A549 (cell line): Measurements from ENCODE around the gene FOXI3.

Experiments used
- CTCF ChIP-seq: fragments of >200 bp; sonication (Bioruptor Twin); formaldehyde crosslinking; IDR thresholded peaks from 3 replicates; pipeline ENCODE4 v1.5.1; 2016
- EHMT2 ChIP-seq: fragments of 200-600 bp; sonication (generic); IDR thresholded peaks from 2 replicates; pipeline ENCODE4 v1.6.1; 2016; ENCODE audit warnings: antibody characterized with exemption, low read depth, mild to moderate bottlenecking, moderate library complexity
- FOSL2 ChIP-seq, 2 experiments: fragments of 450-650 bp in 1 of 2; fragments of >200 bp in 1 of 2; sonication (Bioruptor Twin) in 1 of 2; formaldehyde crosslinking; IDR thresholded peaks; 2 replicates each; pipeline versions ENCODE4 v1.5.0 to v1.6.1; 2016 to 2020; ENCODE audit warnings: mild to moderate bottlenecking in 1 of 2, moderate library complexity in 1 of 2
- HDAC2 ChIP-seq: fragments of 200-600 bp; sonication (generic); IDR thresholded peaks from 2 replicates; pipeline ENCODE4 v1.6.1; 2016
- HMGXB4 ChIP-seq: fragments of 250-450 bp; sonication (Bioruptor Pico); IDR thresholded peaks from 2 replicates; pipeline ENCODE4 v1.5.0; 2021; ENCODE audit warnings: mild to moderate bottlenecking, moderate library complexity, borderline replicate concordance
- JUN ChIP-seq, 2 experiments: fragments of >200 bp; sonication (Bioruptor Twin); formaldehyde crosslinking; IDR thresholded peaks; 2 replicates in 1 of 2; 3 replicates in 1 of 2; pipeline ENCODE4 v1.6.1; 2016 to 2017
- MAX ChIP-seq: IDR thresholded peaks from 2 replicates; pipeline ENCODE4 v1.6.1; 2012
- USF2 ChIP-seq: fragments of 450-650 bp; IDR thresholded peaks from 2 replicates; pipeline ENCODE4 v1.6.1; 2014; ENCODE audit warnings: antibody characterized with exemption

- TF ChIP-seq JUN (IDR thresholded peaks at IDR 0.05): no peak
- no peak for TF ChIP-seq FOSL2 (IDR thresholded peaks at IDR 0.05)
- no peak for TF ChIP-seq FOSL2 (CRISPR knock-in tag; IDR thresholded peaks at IDR 0.05)
- TF ChIP-seq CTCF: no peak
- no peak for TF ChIP-seq HMGXB4
- no peak for TF ChIP-seq EHMT2
- TF ChIP-seq MAX: no peak
- TF ChIP-seq USF2: no peak
- TF ChIP-seq HDAC2: no peak
Measured at GRCh38 chr2:88493481-88493880, 41.0 kb upstream of the FOXI3 start.
